HAP-1 (cell line): ENCODE measurements around the gene MARCO.

Experiments
- DNase-seq, 2 experiments: peaks; one replicate each; pipeline ENCODE4 v3.0.0-alpha.2; 2016 to 2020; ENCODE audit warnings: low spot score in 2 of 2
- H3K27me3 ChIP-seq: fragments of 250-450 bp; sonication (Bioruptor Pico); 2 replicates; pipeline ENCODE4 v1.5.1; 2020; ENCODE audit warnings: low read depth, mild to moderate bottlenecking, moderate library complexity
- H3K36me3 ChIP-seq: fragments of 250-450 bp; sonication (Bioruptor Pico); replicated peaks from 2 replicates; pipeline ENCODE4 v1.5.1; 2020; ENCODE audit warnings: mild to moderate bottlenecking
- H3K4me1 ChIP-seq: fragments of 250-450 bp; sonication (Bioruptor Pico); 2 replicates; pipeline ENCODE4 v1.5.1; 2020; ENCODE audit warnings: mild to moderate bottlenecking
- H3K4me3 ChIP-seq: fragments of 250-450 bp; sonication (Bioruptor Pico); 2 replicates; pipeline ENCODE4 v1.5.1; 2020; ENCODE audit warnings: mild to moderate bottlenecking, moderate library complexity
- H3K9me3 ChIP-seq: fragments of 250-450 bp; sonication (Bioruptor Pico); 2 replicates; pipeline ENCODE4 v1.5.1; 2020; ENCODE audit warnings: mild to moderate bottlenecking, moderate library complexity
- in situ Hi-C: fragments of 300-500 bp; cut with MboI; formaldehyde crosslinking; loops from 3 replicates; pipeline ENCODE4 v1.14.3; 2020; ENCODE audit warnings: low sequenced_read_pairs, inconsistent platforms, mixed read lengths

The MARCO gene

GRCh38 chr2:118913803-118914645 lies 28.0 kb upstream of the MARCO start:
- H3K4me3 ChIP-seq = no peak overlapping the region
- H3K4me1 ChIP-seq = no peaks in the 10 kb centered on the region
- in situ Hi-C loops = no loop called here
- DNase-seq = no peak
- H3K9me3 ChIP-seq = no peaks in the 10 kb centered on the region
- H3K36me3 ChIP-seq = no peaks in the 10 kb centered on the region
- no peaks in the 10 kb centered on the region for H3K27me3 ChIP-seq

- H3K4me3 ChIP-seq = no peak overlapping the region
- no peaks in the 10 kb centered on the region for H3K9me3 ChIP-seq
- no peaks in the 10 kb centered on the region for H3K4me1 ChIP-seq
- in situ Hi-C loops = no loop called here
- no peak for DNase-seq
- H3K27me3 ChIP-seq = no peaks in the 10 kb centered on the region
- no peaks in the 10 kb centered on the region for H3K36me3 ChIP-seq
These were observed 27.1 kb upstream of the MARCO start for GRCh38 chr2:118914721-118915453.

- Histone ChIP-seq H3K27me3 (no peaks in the 10 kb centered on the region), H3K9me3 (no peaks in the 10 kb centered on the region), H3K4me1 (no peaks in the 10 kb centered on the region), H3K4me3 (no peak overlapping the region), H3K36me3 (no peaks in the 10 kb centered on the region)
- in situ Hi-C loops = no loop called here
- no peak for DNase-seq
These were observed 24.0 kb upstream of the MARCO start for GRCh38 chr2:118918017-118918416.

GRCh38 chr2:118921646-118922045 lies 20.3 kb upstream of the MARCO start:
- Histone ChIP-seq H3K36me3 (no peaks in the 10 kb centered on the region), H3K27me3 (no peaks in the 10 kb centered on the region), H3K4me1 (no peaks in the 10 kb centered on the region), H3K4me3 (no peak overlapping the region), H3K9me3 (no peaks in the 10 kb centered on the region)
- no peak for DNase-seq
- in situ Hi-C loops = no loop called here

GRCh38 chr2:118922254-118922653 lies 19.7 kb upstream of the MARCO start:
- in situ Hi-C loops = no loop called here
- Histone ChIP-seq H3K9me3 (no peaks in the 10 kb centered on the region), H3K4me3 (no peak overlapping the region), H3K36me3 (no peaks in the 10 kb centered on the region), H3K4me1 (no peaks in the 10 kb centered on the region), H3K27me3 (no peaks in the 10 kb centered on the region)
- no peak for DNase-seq

GRCh38 chr2:118923371-118923770 lies 18.6 kb upstream of the MARCO start:
- Histone ChIP-seq H3K36me3 (no peaks in the 10 kb centered on the region), H3K27me3 (no peaks in the 10 kb centered on the region), H3K4me3 (no peak overlapping the region), H3K4me1 (no peaks in the 10 kb centered on the region), H3K9me3 (no peaks in the 10 kb centered on the region)
- no peak for DNase-seq
- in situ Hi-C loops = no loop called here

GRCh38 chr2:118925476-118925875 lies 16.5 kb upstream of the MARCO start:
- no peaks in the 10 kb centered on the region for H3K27me3 ChIP-seq
- in situ Hi-C loops = no loop called here

GRCh38 chr2:118925981-118926380 lies 16.0 kb upstream of the MARCO start:
- no peak for DNase-seq
- no peaks in the 10 kb centered on the region for H3K9me3 ChIP-seq
- in situ Hi-C loops = no loop called here
- H3K4me1 ChIP-seq = no peaks in the 10 kb centered on the region
- no peak overlapping the region for H3K4me3 ChIP-seq
- no peaks in the 10 kb centered on the region for H3K27me3 ChIP-seq
- no peaks in the 10 kb centered on the region for H3K36me3 ChIP-seq

More at GRCh38 chr2:118925476-118925875, 16.5 kb upstream of the MARCO start:
- DNase-seq = no peak
- no peaks in the 10 kb centered on the region for H3K4me1 ChIP-seq
- H3K4me3 ChIP-seq = no peak overlapping the region
- no peaks in the 10 kb centered on the region for H3K9me3 ChIP-seq
- no peaks in the 10 kb centered on the region for H3K36me3 ChIP-seq

GRCh38 chr2:118929059-118929458 lies 12.9 kb upstream of the MARCO start:
- no peaks in the 10 kb centered on the region for H3K27me3 ChIP-seq
- DNase-seq = no peak
- H3K36me3 ChIP-seq = no peaks in the 10 kb centered on the region
- in situ Hi-C loops = no loop called here
- H3K4me1 ChIP-seq = no peaks in the 10 kb centered on the region
- H3K4me3 ChIP-seq = no peak overlapping the region
- H3K9me3 ChIP-seq = no peaks in the 10 kb centered on the region

- DNase-seq = no peak
- in situ Hi-C loops = no loop called here
- Histone ChIP-seq H3K9me3 (no peaks in the 10 kb centered on the region), H3K27me3 (no peaks in the 10 kb centered on the region), H3K4me3 (no peak overlapping the region), H3K36me3 (no peaks in the 10 kb centered on the region), H3K4me1 (no peaks in the 10 kb centered on the region)
These were observed 9.0 kb upstream of the MARCO start for GRCh38 chr2:118932949-118933348.

- Histone ChIP-seq H3K4me3 (no peak overlapping the region), H3K4me1 (no peaks in the 10 kb centered on the region), H3K27me3 (no peaks in the 10 kb centered on the region), H3K9me3 (no peaks in the 10 kb centered on the region), H3K36me3 (no peaks in the 10 kb centered on the region)
- in situ Hi-C loops = no loop called here
- no peak for DNase-seq
These were observed 5.7 kb upstream of the MARCO start for GRCh38 chr2:118936306-118936705.

GRCh38 chr2:118936936-118937335 lies 5.1 kb upstream of the MARCO start:
- in situ Hi-C loops = no loop called here

GRCh38 chr2:118937817-118938216 lies 4.2 kb upstream of the MARCO start:
- in situ Hi-C loops = no loop called here
- H3K9me3 ChIP-seq = no peaks in the 10 kb centered on the region
- no peak for DNase-seq
- H3K27me3 ChIP-seq = no peaks in the 10 kb centered on the region
- H3K36me3 ChIP-seq = no peaks in the 10 kb centered on the region
- no peak overlapping the region for H3K4me3 ChIP-seq
- no peaks in the 10 kb centered on the region for H3K4me1 ChIP-seq

More at GRCh38 chr2:118936936-118937335, 5.1 kb upstream of the MARCO start:
- no peaks in the 10 kb centered on the region for H3K36me3 ChIP-seq
- no peaks in the 10 kb centered on the region for H3K27me3 ChIP-seq
- no peaks in the 10 kb centered on the region for H3K4me1 ChIP-seq
- no peak for DNase-seq
- no peak overlapping the region for H3K4me3 ChIP-seq
- H3K9me3 ChIP-seq = no peaks in the 10 kb centered on the region

- no peak for DNase-seq
- H3K4me1 ChIP-seq = no peaks in the 10 kb centered on the region
- no peaks in the 10 kb centered on the region; the same call in 1 of the 2 replicates for H3K27me3 ChIP-seq
- in situ Hi-C loops = no loop called here
- no peak overlapping the region for H3K4me3 ChIP-seq
- H3K9me3 ChIP-seq = no peaks in the 10 kb centered on the region
- H3K36me3 ChIP-seq = no peaks in the 10 kb centered on the region
These were observed 2.0 kb upstream of the MARCO start for GRCh38 chr2:118939994-118940393.
